Transverse colon (tissue), 4 donors: ENCODE measurements around the gene PPARD.

Experiments used
- CTCF ChIP-seq, 5 experiments: fragments of 200-600 bp in 3 of 5; fragments of 450-650 bp in 2 of 5; sonication (generic) in 3 of 5; IDR thresholded peaks; 1 replicate in 2 of 5; 2 replicates in 3 of 5; pipeline ENCODE4 v1.5.1; 2016 to 2017; ENCODE audit warnings: antibody characterized with exemption in 5 of 5, inconsistent platforms in 3 of 5, mild to moderate bottlenecking in 2 of 5, moderate library complexity in 1 of 5
- EP300 ChIP-seq: sonication (generic); formaldehyde crosslinking; IDR thresholded peaks from one replicate; pipeline ENCODE4 v1.6.1; 2017; ENCODE audit warnings: antibody characterized with exemption, low read depth
- POLR2A ChIP-seq: fragments of 450-650 bp; IDR thresholded peaks from one replicate; pipeline ENCODE4 v1.6.1; 2016; ENCODE audit warnings: antibody characterized with exemption, mild to moderate bottlenecking, moderate library complexity
- POLR2AphosphoS5 ChIP-seq, 3 donors: sonication (generic); formaldehyde crosslinking; IDR thresholded peaks; one replicate each; pipeline ENCODE4 v1.6.1; 2016; ENCODE audit warnings: antibody characterized with exemption in 3 of 3

- no peak for TF ChIP-seq CTCF (IDR thresholded peaks at IDR 0.05)
- no peak for TF ChIP-seq EP300
- no peak for TF ChIP-seq POLR2AphosphoS5 (IDR thresholded peaks at IDR 0.05)
- TF ChIP-seq POLR2A = no peak
Observed at GRCh38 chr6:35442693-35443092, 100.3 kb downstream of the PPARD start.
